Coronary artery (tissue), 2 donors: ENCODE measurements around the gene GLP1R.

ENCODE experiments used
- DNase-seq: peaks from one replicate; pipeline ENCODE4 v3.0.0-alpha.2; 2017; ENCODE audit warnings: low spot score
- H3K27ac ChIP-seq, 2 donors: fragments of 200-600 bp; sonication (generic); one replicate each; pipeline ENCODE4 v1.5.1; 2016 to 2019
- H3K4me3 ChIP-seq: fragments of 200-600 bp; sonication (generic); 2 replicates; pipeline ENCODE4 v1.5.1; 2016; ENCODE audit warnings: mild to moderate bottlenecking, moderate library complexity
- CTCF ChIP-seq: fragments of 200-600 bp; sonication (generic); IDR thresholded peaks from one replicate; pipeline ENCODE4 v1.5.1; 2019; ENCODE audit warnings: antibody characterized with exemption

The GLP1R gene

GRCh38 chr6:39056681-39057080 is 8.1 kb downstream of the GLP1R start:
- Histone ChIP-seq H3K4me3 (no peak overlapping the region), H3K27ac (no peak overlapping the region)
- no peak for TF ChIP-seq CTCF
- DNase-seq, result no peak

- DNase-seq, result no peak
- no peak for TF ChIP-seq CTCF
- no peak overlapping the region for H3K27ac ChIP-seq
- H3K4me3 ChIP-seq, result no peak overlapping the region
These were observed 8.9 kb downstream of the GLP1R start for GRCh38 chr6:39057251-39058155.

- H3K4me3 ChIP-seq, result no peak overlapping the region
- DNase-seq, result no peak
- no peak overlapping the region for H3K27ac ChIP-seq
- TF ChIP-seq CTCF, result no peak
These were observed 10.0 kb downstream of the GLP1R start for GRCh38 chr6:39058471-39059147.

- DNase-seq, result no peak
- TF ChIP-seq CTCF, result no peak
- H3K27ac ChIP-seq, result no peak overlapping the region
- H3K4me3 ChIP-seq, result no peak overlapping the region
These were observed 11.1 kb downstream of the GLP1R start for GRCh38 chr6:39059496-39060310.

GRCh38 chr6:39060467-39061160 is 12.0 kb downstream of the GLP1R start:
- no peak for DNase-seq
- no peak for TF ChIP-seq CTCF
- Histone ChIP-seq H3K4me3 (no peak overlapping the region), H3K27ac (no peak overlapping the region)

GRCh38 chr6:39061182-39061581 is 12.6 kb downstream of the GLP1R start:
- Histone ChIP-seq H3K4me3 (no peak overlapping the region), H3K27ac (no peak overlapping the region)
- no peak for DNase-seq
- no peak for TF ChIP-seq CTCF
